ENCODE results near the gene FAM149B1.

GRCh38 chr10:73246646-73247508, 79.0 kb downstream of the FAM149B1 start, which contains the start of gene DNAJC9:
- TF ChIP-seq CTCF (IDR thresholded peaks at IDR 0.05) (peak in 4 of 6 experiments; percentile 12 to 37 (median 16)), POLR2A (IDR thresholded peaks at IDR 0.05) (peak; percentile 72 to 80)

All from Peyer's patch (tissue), 4 donors.